SKM-1 treated with dmso at 0.1 percent for 144 hours (cell line): Measurements from ENCODE around the gene CDC42BPB.

Experiments
- DNase-seq: peaks from one replicate; lab custom pipeline; 2025; ENCODE audit not compliant: unreplicated experiment; lab: John Stamatoyannopoulos, UW

The CDC42BPB gene

DNA sequence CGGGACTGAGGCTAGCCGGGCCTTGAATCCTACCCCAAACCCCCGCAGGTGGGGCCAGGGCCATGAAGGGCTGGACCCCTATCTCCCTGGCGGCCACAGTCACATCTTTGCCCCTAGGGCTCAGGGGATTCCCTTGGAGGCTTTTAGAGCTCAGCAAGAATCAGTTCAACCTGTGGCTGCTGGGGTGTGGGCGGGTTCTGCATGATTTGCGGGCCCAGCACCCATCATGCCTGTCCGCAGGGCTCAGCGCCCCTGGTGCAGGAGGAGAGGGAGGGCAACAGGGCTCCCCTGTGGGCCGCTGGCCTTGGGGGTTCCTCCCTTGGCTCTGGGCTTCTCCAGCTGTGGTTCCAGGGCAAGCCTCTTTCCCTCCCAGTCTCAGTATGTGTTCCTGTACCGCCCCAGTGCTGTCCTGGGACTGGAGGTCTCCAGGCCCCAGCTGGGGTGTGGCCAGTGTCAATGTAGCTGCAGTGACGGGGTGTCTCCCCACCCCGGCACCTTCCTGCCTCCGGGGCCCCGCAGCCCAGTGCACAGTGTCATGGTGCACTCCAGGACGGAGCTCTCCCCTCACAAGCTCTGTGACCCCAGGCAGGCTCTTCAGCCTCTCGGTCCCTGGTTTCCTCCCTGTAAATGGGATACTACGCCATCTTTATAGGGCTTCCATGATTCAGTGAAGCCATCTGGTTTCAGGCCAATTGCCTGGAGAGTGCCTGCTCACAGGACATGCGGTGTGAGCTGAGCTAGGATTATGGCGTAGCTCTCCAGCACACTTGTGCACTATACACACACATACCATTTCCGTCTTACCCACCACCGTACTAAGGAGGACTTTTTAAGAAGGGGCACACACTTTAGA, 16.8 kb upstream of the CDC42BPB start:
- DNase-seq = no peak

DNA sequence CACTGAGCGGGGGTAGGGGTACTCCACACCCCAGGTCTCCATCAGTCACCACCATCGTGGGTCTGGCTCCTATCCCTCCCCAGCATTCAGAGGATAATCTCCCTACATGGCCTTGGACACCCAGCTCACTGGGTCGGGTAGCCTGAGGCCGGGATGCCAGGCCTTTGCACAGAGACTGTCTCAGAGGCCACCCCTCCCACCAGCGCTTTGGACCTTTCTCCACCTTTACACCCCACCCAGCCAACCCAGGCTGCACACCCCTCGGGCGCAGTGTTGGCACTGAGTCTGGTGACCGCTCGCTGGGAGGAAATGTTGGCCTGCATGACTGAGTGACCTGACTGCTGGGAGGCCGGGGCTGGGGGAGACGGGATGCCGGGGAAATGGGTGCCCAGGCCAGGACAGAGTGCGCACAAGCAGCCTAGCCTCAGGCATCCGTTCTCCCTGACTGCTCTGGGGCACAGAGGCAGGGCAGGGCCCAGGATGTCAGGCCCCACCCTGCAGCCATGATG, 16.1 kb upstream of the CDC42BPB start:
- peak; percentile 45 for DNase-seq

DNA sequence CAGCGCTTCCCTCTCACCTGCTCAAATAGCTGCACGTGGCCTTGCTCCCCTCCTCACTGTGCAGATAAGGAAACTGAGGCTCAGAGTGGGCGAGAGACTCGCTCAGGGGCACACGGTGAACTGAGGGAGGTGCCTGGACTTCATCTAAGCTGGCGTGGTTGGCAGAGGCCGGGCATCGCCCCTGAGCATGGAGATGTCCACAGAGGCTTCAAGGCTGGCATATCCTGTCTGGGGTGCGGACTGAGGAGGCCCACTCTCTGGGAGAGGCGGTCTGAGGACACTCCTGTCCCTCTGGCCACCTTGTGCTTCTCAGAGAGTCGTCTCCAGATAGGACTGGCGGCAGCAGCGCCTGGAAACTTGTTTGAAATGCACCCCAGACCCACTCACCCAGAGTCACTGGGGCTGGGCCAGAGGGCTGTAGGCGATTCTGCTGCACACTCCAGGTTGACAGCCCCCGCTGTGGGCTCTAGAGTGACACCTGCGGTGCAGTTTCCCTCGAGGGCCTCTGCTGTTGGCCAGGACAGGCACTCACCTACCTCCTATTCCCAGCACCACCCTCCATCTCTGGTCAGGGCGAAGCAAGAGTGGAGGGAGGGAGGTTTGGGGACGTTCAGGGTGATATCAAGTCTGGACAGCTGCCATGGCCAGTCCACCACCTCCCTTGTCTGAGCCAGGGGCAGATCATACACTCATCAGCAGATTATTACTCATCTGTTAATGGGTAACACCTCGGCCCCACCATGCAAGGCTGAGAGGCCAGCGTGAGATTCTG, 15.4 kb upstream of the CDC42BPB start:
- DNase-seq = no peak

DNA sequence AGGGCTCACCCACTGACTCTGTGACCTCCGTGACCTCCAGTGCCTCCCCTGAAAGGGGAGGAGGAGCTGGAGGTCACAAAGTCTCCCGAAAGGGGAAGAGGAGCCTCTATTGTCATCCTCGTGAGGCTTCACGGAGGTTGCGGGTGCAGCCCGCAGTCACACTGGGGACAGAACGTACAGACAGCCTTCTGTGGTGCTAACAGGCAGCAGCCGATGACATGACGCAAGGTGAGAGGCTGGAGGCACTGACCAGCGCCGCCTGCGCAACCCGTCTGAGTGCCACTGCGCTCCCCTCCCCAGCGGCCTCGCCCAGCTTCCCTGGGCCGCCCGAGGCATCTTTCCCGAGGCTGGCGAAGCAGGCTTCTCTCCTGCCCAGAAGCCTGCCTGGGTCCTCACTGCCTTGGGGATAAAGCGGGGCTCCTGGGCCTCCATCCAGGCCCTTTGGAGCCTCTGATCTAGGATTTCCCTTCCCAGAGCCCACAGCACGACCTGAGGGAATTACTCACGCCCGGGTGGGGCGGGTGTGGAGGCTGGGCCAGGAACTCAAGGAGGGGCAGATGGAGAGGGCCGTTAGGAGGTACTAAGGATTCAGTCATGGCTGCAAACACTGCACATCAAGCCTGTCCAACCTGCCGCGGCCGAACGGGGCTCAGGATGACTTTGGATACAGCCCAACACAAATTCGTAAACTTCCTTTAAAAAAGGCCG, 14.3 kb upstream of the CDC42BPB start:
- DNase-seq = no peak

DNA sequence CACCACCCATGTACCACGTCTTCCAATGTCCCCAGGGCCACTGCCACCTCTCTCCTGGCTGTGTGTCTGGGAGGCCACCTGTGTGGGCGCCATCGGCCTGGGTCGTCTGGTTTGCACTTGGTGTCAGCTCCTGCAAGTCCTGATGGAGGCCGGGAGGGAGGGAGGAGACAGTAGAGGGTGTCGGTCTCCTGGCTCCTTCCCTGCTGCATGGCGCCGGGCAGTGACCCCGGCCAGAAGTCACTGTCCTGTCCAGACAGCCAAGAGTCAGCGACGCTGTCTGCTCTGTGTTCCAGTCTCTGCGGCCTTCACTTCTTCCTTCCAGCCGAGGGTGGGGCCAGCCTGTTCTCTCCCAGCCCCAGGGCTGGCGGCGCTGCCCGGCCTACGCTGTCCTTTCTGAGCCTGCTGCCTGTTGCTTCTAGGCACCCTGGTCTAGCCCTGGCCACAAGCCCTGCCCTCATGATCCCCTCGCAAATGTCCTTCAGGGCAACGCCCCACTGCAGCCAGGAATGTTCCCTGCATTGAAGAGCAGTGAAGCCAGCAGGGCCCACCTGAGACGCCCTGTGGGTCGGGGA, 13.7 kb upstream of the CDC42BPB start:
- no peak for DNase-seq

DNA sequence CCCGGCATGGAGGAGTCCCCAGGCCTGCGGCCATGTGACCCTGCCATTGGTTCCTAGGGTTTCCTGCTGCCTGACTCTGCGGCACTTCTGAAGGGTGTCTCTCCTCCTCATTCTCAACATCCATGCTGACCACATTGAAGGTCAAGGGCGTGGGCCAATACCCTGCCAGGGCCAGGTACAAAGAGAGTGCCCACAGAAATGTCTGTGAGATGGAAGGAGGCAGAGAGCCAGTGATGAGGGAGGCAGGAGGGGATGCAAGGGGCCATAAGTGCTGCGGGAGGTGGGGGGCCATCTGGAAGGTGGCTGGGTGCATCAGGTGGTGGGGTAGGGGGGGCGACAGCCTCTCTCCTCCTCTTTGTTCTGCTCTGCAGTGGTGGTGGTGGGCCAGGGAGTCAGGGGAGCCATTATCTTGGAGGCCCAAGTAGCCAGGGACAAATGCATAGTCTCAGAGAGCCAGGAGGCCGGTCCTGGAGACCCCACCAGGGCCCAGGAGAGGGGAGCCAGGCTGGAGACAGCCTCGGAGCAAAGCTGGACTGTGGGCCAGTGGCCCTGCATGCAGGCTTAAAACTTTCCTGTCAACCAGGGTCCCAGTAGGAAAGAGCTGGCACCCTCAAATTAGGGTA, 13.0 kb upstream of the CDC42BPB start:
- DNase-seq = no peak

DNA sequence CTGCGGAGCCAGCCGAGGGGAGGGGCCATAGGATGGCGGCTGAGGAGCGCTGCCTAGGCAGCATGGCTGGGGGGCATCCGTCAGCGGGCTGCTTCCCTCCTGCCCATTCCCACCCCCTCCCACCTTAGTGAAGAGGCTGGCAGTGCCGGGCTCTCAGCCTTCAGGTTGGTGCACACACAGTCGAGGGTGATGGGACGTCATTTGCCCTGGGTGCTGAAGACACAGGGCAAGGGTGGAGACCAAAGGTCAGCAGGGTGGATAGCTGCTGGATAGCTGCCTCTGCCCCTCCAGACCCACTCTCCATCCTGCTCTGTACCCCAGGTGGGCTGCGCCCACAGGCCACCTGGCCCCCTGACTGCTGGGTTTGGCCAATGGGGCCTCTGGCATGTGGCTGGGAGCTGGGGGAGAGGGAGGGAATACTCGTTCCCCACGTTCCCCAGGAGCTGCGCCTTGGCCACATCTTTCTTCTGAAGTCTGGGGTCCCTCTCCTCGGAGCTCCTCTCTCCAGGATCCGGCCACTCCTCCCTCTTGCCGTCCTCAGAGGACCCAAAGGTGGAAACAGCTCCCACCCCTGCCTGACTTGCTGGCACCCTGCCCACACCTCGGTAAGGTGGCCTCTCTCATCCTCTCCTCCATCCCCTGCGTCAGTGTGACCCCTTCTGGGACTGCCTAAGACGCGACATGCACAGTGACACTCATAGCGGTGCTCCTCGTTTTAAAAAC, 11.2 kb upstream of the CDC42BPB start:
- DNase-seq = no peak

DNA sequence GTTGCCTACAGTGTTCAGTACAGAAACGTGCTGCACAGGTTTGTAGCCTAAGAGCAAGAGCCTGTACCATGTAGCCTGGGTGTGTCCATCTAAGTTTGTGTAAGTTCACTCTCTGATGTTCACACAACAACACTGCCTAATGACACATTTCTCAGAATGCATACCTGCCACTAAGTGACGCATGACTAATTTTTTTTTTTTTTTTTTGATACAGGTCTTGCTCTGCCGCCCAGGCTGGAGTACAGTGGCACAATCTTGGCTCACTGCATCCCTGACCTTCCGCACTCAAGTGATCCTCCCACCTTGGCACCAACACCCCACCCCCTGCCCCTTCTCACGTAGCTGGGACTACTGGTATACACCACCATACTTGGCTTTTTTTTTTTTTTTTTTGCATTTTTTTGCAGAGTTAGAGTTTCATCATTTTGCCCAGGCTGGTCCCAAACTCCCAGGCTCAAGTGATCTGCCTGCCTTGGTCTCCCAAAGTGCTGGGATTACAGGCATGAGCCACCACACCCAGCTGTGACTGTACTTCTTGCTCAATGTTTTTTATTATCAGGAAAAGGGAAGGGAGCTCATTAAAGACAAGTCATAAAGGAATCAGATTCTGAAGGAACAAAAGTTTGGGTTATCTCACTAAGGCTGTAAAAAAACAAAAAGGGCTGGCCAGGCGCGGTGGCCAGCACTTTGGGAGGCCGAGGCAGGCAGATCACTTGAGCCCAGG, 10.0 kb upstream of the CDC42BPB start:
- DNase-seq = no peak

DNA sequence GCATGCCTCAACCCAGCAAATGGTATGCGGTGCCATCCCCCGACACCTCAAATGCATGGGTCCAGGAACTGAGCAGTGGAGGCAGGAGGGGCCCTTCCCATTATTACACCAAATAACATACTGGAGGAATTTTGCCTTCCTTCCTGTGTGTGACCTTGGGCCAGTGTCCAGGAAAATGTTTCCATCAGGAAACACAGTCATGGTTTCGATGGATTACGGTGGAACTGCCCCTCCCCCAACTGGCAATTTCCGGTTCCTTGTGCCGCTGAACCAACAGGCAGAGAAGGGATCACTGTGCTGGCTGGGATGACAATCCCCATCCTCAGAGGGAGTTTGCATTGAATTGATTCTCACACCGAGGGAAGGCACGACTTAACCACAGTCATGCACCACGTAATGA, 9.1 kb upstream of the CDC42BPB start:
- no peak for DNase-seq

DNA sequence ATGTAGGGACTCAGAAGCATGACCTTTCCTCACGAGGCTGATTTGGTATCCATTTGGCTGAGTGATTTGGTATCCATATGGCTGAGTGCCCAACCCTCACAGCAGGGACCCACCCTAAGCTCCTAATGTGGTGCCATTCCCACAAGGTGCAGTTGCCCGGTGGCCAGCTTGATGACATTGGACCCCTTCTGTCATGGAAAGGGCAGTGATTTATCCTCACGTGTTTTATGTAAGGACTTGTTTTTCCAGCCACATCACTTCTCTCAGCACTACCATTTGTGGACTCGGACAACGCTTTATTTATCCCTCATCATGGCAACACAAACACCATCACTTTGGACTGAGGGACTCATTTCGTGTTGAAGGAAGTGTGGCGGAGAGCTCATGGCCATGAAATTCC, 8.5 kb upstream of the CDC42BPB start:
- no peak for DNase-seq

DNA sequence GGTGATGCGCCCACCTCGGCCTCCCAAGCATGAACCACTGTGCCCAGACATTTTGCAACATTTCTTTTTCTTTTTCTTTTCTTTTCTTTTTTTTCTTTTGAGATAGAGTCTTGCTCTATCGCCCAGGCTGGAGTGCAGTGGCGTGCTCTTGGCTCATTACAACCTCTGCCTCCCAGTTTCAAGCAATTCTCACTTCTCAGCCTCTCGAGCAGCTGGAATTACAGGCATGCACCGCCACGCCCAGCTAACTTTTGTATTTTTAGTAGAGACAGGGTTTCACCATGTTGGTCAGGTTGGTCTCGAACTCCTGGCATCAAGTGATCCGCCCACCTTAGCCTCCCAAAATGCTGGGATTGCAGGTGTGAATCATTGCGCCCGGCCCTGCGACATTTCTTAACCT, 7.6 kb upstream of the CDC42BPB start:
- DNase-seq = no peak

DNA sequence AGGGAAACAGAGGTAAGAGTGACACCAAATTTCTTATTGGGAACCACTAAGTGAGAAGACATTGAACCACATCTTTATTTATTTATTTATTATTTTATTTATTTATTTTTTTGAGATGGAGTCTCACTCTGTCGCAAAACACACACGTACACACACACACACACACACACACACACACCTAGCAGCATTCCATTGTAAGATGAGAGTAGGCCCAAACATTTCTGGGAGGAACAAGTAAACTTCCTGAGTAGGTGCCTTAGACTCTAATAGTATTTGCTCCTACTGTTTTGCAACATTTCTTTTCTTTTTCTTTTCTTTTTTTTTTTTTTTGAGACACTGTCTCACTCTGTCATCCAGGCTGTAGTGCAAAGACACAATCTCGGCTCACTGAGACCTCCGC, 7.1 kb upstream of the CDC42BPB start:
- no peak for DNase-seq

DNA sequence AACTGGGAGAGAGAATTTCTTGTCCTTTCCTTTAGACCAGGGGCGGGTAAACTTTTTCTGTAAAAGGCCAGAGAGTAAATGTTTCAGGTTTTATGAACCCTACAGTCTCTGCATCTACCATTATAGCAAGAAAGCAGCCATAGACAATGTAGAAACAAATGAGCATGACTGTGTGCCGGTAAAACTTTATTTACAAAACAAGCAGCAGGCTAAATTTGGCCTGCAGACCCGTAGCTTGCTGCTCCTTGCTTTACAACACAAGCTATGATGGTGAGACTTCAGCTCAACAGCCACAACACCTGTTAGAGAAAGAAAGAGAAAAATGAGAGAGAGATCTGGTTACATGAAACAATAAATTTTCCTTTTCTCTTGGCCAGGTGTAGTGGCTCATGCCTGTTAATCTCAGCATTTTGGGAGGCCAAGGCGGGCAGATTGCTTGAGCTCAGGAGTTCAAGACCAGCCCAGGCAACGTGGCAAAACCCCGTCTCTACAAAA, 4.2 kb upstream of the CDC42BPB start:
- no peak for DNase-seq

DNA sequence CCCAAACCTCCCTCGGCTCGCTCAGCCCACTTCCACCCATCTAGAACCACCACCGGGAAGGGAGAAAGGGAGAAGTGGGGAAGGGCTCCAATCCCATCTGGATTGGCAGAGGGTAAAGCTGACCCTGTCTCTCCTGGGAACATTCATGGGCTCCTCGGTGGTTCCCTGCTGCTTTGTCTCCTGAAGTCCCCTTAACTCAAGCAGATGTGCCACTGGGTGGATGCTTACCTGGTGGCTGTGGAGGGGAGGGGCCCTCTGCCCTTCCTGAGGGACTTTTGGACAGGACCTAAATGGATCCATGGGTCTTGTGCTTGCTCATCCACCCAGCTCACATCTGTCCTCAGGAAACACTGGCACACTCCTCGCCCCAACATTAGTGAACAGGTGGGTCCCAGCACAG, 2.2 kb upstream of the CDC42BPB start:
- no peak for DNase-seq

DNA sequence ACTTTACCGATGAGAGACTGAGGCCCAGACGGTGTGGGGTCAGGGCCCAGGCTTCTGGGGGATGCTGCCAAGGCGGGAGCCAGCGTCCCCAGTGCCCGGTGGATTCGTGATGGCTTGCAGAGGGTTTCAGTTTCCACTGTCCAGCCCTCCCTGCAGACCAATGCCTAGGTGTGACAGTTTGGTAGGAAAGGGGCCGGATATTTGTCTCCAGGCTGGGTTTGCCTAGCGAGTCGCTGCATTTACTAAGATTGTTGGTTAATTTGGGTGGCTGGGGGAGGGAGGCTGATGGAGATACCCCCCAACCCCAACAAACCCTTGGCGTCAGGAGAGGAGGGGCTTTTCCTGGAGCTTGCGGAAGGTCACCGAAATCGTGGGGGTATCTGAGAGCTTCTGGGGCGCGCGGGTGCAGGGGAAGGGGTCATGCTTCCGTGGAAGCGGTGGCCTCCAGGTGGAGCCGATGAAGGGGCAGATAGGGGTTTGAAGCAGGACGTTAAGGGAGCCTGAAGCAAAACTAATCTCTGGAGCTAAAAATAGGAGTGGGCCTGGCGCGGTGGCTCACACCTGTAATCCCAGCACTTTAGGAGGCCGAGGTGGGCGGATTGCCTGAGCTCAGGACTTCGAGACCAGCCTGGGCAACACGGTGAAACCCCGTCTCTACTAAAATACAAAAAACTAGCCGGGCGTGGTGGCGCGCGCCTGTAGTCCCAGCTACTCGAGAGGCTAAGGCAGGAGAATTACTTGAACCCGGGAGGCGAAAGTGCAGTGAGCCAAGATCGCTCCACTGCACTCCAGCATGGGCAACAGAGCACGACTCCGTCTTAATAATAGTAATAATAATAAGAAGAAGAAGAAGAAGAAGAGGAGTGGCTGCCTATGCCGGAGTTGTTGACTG, 1.1 kb upstream of the CDC42BPB start:
- no peak for DNase-seq

DNA sequence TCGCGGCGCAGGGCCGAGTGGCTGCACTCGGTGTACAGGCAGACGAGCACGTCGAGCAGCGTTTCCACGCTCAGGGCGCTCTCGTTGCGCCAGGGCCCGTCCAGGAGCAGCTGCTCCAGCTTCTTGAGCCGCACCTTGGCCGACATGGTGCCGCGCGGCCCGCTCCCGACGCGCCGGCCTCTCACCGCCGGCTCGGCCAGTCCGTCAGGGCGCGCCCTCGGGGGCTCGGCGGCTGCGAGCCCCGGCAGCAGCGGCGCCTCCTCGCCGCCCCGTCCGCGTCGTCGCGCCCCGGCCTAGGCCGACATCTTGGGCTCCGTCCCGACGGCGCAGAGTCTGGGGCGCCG, 349 bp downstream of the CDC42BPB start:
- DNase-seq = no peak

DNA sequence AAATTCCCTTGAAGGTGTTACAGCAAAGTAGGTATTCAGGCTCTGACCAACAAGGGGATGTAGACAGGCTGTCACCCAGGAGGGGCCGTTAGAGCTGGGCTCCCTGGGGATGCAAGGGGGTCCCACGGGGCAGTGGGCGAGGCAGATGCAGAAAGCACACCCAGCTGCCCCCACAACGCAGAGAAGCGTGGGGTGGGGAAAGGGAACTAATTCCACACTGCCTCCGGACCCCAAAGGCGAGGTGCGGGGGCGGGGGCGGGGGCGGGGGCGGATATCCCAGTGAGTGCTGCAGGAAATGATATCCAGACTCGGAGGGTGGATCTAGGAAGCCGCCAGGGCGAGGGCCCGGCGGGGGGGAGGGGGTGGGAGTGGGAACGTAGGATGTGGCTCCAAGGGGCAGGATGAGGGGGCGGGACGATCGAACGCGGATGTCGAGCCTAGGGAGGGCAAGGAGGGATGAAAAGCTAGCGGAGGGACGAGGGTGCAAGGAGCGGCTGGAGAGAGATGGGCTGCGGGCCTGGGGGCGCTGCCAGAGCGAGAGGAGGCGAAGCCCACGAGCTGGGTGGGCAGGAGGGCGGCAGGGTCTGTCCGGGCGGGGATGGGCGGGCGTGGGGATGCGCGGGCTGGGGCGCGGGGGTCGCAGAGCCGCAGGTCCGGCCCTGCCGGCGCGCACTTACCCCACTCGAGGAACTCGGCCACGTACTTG, 874 bp downstream of the CDC42BPB start:
- no peak for DNase-seq

DNA sequence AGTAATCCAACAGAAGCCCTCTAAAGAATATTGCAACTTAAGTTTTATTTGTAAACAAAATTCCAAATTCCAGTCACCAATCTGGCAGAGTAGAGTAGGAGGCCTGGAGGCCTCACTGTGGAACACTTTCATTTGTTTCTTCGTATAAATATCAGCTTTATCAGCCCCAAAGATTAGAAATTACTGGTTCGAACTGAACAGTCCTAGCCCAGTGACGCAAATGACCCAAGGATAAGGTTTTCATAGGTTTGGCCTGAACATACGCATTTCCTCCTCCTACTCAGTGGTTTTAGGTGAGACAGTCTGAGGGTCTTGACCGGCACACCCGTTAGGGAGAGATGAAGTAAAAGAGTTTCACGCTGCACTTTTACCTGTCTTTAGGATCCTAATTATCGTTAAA, 1.7 kb downstream of the CDC42BPB start:
- DNase-seq = no peak
